ENCODE measurements around the gene SGMS1.

The SGMS1 gene

GRCh38 chr10:50636618-50637579 lies 13.1 kb upstream of the SGMS1 start:
- no peak for DNase-seq (ENCODE audit: low read depth)

GRCh38 chr10:50635286-50635685 lies 11.5 kb upstream of the SGMS1 start:
- no peak for DNase-seq (ENCODE audit: low read depth)

- DNase-seq (ENCODE audit: low read depth), result no peak
These were observed 10.7 kb upstream of the SGMS1 start for GRCh38 chr10:50634479-50634878.

- no peak for DNase-seq (ENCODE audit: low read depth)
These were observed 7.3 kb upstream of the SGMS1 start for GRCh38 chr10:50631052-50631451.

DNA sequence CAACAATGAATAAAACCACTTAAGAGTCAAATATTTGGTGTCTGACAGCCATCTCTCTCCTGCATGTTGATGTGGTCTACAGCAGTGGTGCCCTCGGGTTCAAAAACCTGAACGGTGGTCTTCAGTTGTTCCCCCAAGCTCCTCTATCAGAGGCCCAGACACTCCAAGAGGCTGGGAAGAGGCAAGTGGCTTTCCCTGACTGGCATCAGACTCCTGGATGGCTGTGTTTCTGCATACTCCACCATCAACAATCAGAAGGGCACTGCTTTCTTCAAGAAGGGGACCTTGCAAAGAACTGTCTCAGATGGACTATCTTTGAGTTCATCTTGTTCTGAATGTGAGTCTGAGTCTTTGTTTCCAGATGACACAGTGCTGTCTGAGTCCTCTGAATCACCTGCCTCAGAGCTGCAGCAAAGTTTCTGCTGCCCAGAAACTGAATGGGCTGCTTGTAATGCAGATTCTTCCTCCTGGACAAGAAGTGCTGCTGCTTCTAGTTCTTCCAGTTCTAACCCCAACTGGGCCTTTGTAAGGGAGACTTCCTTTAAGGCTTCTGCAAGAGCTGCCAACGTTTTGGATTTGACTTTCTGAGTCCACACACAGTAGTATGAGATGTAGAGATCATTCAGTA lies 5.9 kb upstream of the SGMS1 start:
- no peak for DNase-seq (ENCODE audit: low read depth)

DNA sequence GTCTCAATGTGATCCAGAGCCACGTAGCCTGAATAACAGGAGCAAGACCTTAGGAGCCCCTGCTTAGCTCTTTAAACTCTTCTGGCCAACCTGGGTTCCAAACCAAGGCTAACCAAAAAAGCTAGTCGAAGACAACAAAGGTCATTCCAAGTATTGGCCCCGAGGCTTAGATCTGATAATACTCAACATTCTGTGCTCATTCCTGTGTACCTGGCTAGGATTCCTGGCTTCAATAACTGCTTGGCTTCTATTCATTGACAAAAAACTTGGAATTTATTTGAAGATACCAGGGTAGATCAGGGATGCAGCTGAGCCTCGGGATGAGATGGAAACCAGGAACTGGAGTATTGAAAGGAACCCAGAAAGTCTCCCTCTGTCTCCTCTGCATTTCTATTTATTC lies 4.1 kb upstream of the SGMS1 start:
- no peak for DNase-seq (ENCODE audit: low read depth)

- DNase-seq (ENCODE audit: low read depth), result no peak
These were observed 3.7 kb upstream of the SGMS1 start for GRCh38 chr10:50627443-50627842.

DNA sequence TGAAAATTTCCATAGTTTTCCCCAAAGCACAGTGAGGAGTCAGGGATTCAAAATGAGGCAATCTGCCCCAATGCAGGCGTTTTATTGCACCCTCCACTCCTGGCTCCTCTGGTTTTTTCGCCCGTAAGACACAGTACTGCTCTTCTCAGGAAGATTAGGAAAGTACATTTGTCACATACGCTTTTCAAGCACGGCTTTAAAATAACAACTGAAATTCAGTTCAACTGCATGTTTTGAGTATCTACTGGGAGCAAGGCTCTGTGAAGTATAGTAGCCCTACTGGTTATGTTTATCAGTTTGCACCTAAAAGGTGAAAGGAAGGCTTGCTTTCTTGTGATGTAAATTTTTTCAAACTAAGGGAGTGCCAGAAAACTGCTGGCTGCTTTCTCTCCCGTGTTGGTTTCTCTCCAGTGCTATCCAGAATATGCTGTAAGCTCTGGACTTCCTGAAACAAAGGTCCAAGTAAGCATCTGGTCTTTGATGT lies 1.9 kb upstream of the SGMS1 start:
- DNase-seq (ENCODE audit: low read depth), result no peak

GRCh38 chr10:50624866-50625501 lies 1.2 kb upstream of the SGMS1 start:
- peak; percentile 43 for DNase-seq (ENCODE audit: low read depth)

GRCh38 chr10:50624413-50624865 lies 683 bp upstream of the SGMS1 start:
- DNase-seq (ENCODE audit: low read depth), result peak; percentile 90

DNA sequence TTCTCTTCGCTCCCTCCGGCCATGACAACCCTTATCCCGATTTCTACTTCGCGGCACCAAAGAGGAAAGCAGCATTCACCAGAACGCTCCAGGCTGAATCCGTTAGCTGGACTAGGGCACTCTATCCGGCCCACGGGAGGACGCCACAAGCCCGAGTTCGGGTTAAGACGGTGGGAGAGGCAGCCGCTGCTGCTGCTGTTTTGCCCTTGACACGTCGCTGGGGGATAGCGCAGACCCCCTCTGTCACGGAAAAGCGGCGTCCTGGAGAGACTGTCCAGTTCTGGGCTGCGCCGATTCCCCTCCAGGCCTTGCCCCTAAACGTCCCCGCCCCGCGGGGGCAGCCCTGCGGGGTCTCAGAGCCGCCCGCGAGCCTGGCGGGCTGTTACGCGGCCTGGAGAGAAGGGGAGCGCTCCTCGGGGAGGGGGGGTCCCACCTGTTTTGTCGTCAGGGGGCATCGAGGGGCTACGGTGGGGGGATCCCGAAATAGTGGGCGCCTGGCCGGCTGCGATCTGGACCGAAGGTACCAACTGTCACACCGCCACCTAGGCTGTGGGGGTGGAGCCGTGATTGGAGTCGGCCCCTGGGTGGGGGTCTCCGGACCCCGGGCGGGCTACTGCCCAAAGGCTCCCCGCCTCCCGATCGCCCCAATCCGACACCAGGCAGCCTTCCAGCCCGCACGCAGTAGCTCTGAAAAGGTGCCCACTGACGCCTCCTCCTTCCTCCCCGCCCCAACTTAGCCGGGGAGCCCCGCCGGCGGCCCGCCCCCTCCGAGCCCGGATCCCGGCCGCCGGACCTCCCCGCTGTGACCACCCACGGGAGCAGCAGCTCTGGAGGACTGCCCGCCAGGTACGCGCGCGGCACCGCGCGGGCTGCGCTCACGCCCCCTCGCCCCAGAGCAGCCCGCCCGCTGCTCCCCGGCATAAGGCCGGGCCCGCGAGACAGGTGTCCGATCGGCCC lies 772 bp downstream of the SGMS1 start:
- DNase-seq (ENCODE audit: low read depth), result peak; percentile 45

- peak; percentile 62 for DNase-seq (ENCODE audit: low read depth)
These were observed 1.6 kb downstream of the SGMS1 start for GRCh38 chr10:50621968-50622705.

DNA sequence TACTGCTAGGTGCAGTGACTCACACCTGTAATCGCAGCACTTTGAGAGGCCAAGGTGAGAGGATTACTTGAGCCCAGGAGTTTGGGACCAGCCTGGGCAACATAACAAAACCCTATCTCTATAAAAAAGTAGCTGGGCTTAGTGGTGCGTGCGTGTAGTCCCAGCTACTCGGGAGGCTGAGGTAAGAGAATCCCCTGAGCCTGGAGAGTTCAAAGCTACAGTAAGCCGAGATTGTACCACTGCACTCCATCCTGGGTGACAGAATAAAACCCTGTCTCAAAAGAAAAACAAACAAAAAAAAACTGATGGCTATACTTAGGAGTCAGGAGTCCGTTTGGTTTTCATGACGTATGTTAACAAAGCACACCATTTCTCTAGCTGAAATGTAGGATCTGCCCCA lies 2.9 kb downstream of the SGMS1 start:
- no peak for DNase-seq (ENCODE audit: low read depth)

GRCh38 chr10:50619882-50620281 lies 3.9 kb downstream of the SGMS1 start:
- DNase-seq (ENCODE audit: low read depth), result no peak

- DNase-seq (ENCODE audit: low read depth), result no peak
These were observed 4.6 kb downstream of the SGMS1 start for GRCh38 chr10:50619166-50619565.

DNA sequence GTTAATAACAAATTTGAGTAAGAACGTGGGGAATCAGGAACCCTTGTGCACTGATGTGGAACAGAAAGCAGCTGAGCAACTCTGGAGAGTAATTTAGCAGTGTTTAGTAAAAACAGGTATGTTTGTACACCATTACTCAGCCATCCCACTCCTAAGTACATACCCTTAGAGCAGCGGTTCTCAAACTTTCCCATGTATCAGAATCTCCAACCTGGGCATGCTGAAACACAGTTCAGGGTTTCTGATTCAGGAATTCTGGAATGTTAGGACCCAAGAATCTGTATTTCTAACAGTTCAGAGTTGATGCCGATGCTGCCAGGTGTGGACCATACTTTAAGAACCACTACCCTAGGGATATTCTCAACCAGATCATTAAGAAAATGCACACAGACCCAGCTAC lies 5.1 kb downstream of the SGMS1 start:
- DNase-seq (ENCODE audit: low read depth), result no peak

- no peak for DNase-seq (ENCODE audit: low read depth)
These were observed 8.1 kb downstream of the SGMS1 start for GRCh38 chr10:50615658-50616057.

- DNase-seq (ENCODE audit: low read depth), result no peak
These were observed 9.2 kb downstream of the SGMS1 start for GRCh38 chr10:50614444-50615137.

- no peak for DNase-seq (ENCODE audit: low read depth)
These were observed 9.9 kb downstream of the SGMS1 start for GRCh38 chr10:50613726-50614443.

- no peak for DNase-seq (ENCODE audit: low read depth)
These were observed 10.6 kb downstream of the SGMS1 start for GRCh38 chr10:50613150-50613549.

Data from T-helper 22 cell (primary cell).